Activated T-cell treated with anti-CD3 and anti-CD28 coated beads, Interleukin-2, amount 50 U/mL, for 72 hours (primary cell): ENCODE measurements around the gene OPA1. TPM values are rescaled to one million over a fixed set of nuclear protein-coding genes. Genes with fewer than 3 reads are reported as not detected.

Experiments used
- ATAC-seq, 2 donors: fragments of 150-1000 bp; cut with Tn5 transposase; replicated peaks in 1 of 2; 2 replicates each; pipeline ENCODE4 v1.10.0; 2021; ENCODE audit warnings: moderate library complexity in 2 of 2, mild to moderate bottlenecking in 1 of 2
- DNase-seq, 2 donors: peaks; one replicate each; pipeline ENCODE4 v3.0.0; 2021 to 2022; ENCODE audit warnings: mixed read lengths in 1 of 2
- H3K27ac Mint-ChIP-seq: one replicate; pipeline ENCODE4 v1.8.0; 2022; ENCODE audit warnings: mild to moderate bottlenecking, moderate library complexity, mixed read lengths
- H3K27me3 Mint-ChIP-seq: one replicate; pipeline ENCODE4 v1.8.0; 2022; ENCODE audit warnings: low read depth, mixed read lengths
- H3K36me3 Mint-ChIP-seq, 2 donors: one replicate each; pipeline ENCODE4 v1.8.0; 2022; ENCODE audit warnings: mixed read lengths in 2 of 2, mild to moderate bottlenecking in 1 of 2; ENCODE audit not compliant: insufficient read depth in 2 of 2
- H3K4me1 Mint-ChIP-seq: one replicate; pipeline ENCODE4 v1.8.0; 2022; ENCODE audit warnings: low read depth, mixed read lengths
- H3K4me3 Mint-ChIP-seq, 2 donors: one replicate each; pipeline ENCODE4 v1.8.0; 2022; ENCODE audit warnings: mild to moderate bottlenecking in 2 of 2, mixed read lengths in 2 of 2, moderate library complexity in 2 of 2
- H3K9me3 Mint-ChIP-seq, 2 donors: one replicate each; pipeline ENCODE4 v1.8.0; 2022; ENCODE audit warnings: mixed read lengths in 2 of 2
- total RNA-seq, 2 donors: library from RNA; stranded (reverse); gene quantifications; one replicate each; pipeline ENCODE4 v1.2.3, GENCODE V29; 2022

Gene OPA1
- total RNA-seq, 2 donors from 2014 or later: 67.5 to 76.6 TPM

DNA sequence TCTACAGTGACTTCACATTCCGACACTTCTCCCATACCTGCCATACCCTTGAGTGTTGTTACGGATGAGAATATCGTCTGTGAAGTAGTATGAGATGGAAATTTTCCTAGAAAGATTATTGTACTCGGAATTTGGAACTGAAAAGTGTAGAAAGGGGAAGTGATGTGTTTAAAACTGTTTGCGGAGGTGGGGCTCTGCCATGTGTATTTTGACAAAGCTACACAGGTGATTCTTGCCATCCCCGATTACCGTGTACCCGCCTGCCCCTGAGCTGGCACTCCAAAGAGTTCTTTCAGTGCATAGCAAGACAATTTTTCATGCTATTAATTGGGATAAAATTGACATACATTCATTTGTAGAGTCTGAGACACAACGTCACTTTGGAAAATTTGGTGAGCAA is 81.7 kb downstream of the OPA1 start:
- Mint-ChIP-seq H3K36me3 (peaks cover 0 to 22% of the 10 kb centered on the region in 2 donors), H3K4me1 (peaks cover 12% of the 10 kb centered on the region)
- ATAC-seq: no peak

DNA sequence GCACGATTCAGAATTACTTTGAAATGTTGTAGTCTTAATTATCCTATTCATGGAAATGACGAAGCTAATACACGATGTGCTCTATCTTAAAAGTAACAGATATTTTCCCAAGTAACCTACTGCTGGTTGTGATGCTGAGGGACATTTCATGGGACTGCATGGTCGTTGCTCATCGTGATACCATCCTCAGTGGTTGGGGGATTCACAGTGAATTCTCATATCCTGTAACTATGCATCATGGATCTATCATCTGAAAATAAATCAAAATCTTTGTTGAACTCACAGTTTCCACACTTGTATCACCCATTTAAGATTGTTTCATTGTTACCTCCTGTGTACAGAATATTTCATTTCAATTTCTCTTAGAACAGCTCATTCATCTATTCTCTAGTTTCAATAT is 84.7 kb downstream of the OPA1 start:
- Mint-ChIP-seq H3K4me1 (peaks cover 12% of the 10 kb centered on the region), H3K27me3 (no peaks in the 10 kb centered on the region), H3K27ac (peak overlapping the region; percentile 52), H3K9me3 (no peaks in the 10 kb centered on the region), H3K4me3 (peak overlapping the region in 1 of 2 donors; percentile 33), H3K36me3 (peaks cover 3 to 14% of the 10 kb centered on the region in 2 donors)
- ATAC-seq (peak; percentile 86 to 94), DNase-seq (peak; percentile 6 to 22)

More for the DNA sequence above, 81.7 kb downstream of the OPA1 start:
- DNase-seq: no peak
- Mint-ChIP-seq H3K4me3 (no peak overlapping the region), H3K9me3 (no peaks in the 10 kb centered on the region), H3K27me3 (no peaks in the 10 kb centered on the region), H3K27ac (no peak overlapping the region)

DNA sequence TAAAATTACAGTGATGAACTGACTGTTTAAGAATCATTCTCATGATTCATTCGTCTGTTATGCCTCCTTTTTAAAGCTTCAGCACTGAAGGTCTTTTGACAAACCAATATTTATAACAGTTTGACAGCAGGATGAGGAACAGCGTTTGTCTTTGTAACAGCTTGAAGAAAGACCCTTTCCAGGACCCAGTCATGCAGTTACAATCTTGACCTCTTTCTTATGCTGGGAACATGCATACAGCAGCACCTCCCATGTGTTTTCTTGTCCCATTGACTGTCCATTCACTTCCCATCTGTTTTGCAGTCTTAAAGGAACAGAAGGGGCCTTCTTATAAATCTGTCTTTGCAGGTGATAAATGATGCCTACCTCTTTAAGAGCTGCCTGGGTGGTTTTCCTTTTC is 87.2 kb downstream of the OPA1 start:
- ATAC-seq (no peak), DNase-seq (no peak)
- no peaks in the 10 kb centered on the region for H3K9me3 Mint-ChIP-seq
- peaks cover 12% of the 10 kb centered on the region for H3K4me1 Mint-ChIP-seq
- peaks cover 3 to 12% of the 10 kb centered on the region in 2 donors for H3K36me3 Mint-ChIP-seq
- no peak overlapping the region for H3K27ac Mint-ChIP-seq
- no peak overlapping the region for H3K4me3 Mint-ChIP-seq
- H3K27me3 Mint-ChIP-seq: no peaks in the 10 kb centered on the region

DNA sequence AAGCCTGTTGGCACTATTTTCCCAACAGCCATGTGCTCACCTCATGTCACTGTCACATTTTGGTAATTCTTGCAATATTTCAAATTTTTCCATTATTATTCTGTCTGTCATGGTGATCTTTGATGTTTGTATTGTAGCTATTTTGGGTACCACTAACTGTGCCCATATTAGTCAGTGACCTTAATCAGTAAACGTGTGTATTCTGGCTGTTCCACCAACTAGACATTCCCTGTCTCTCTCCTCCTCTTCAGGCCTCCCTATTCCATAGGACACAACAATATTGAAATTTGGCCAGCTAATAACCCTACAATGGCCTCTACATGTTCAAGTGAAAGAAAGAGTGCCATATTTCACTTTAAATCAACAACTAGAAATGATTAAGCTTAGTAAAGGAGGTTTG is 88.6 kb downstream of the OPA1 start:
- H3K27me3 Mint-ChIP-seq: no peaks in the 10 kb centered on the region
- no peak overlapping the region for H3K4me3 Mint-ChIP-seq
- no peak overlapping the region for H3K27ac Mint-ChIP-seq
- no peak for DNase-seq
- peaks cover 3 to 6% of the 10 kb centered on the region in 2 donors for H3K36me3 Mint-ChIP-seq
- H3K4me1 Mint-ChIP-seq: peaks cover 12% of the 10 kb centered on the region
- ATAC-seq: no peak
- H3K9me3 Mint-ChIP-seq: no peaks in the 10 kb centered on the region

DNA sequence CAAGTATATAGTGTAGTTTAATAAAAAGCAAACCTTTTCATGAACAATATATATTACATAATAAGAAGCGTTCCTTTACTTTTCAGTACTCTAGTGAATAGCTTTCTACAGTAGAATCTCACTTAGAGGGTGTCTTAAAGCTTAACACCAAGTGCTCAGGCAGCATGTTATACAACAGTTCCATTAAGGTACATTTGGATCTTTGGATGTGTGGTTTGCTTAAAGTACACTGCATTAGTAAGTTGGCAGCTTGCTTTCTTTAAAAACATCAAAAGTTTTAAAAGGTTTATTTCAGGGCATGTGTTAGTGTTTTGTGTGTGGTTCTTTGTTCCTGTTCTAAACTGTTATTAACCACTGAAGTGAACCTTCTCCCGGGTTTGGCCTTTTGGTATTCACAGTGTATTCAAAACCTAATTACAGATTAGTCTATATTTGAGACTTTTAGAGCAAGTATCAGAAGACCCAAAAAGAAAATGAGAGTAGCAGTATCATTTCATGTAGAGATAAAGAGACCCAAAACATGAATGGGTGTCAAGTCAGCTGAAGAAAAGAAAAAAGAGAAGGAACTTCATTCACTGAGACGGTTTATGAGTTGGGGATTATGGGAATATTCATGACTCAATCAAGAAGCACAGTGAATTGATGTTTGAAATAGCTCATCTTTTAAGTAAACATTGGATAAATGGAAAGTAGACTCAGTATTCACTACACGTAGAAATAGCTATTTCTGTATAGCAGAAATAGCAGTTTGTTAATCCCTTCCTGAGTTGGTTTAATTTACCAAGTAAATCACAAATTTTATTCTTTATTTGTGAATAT is 93.9 kb downstream of the OPA1 start:
- DNase-seq: no peak
- Mint-ChIP-seq H3K27me3 (no peaks in the 10 kb centered on the region), H3K9me3 (no peaks in the 10 kb centered on the region), H3K4me3 (no peak overlapping the region), H3K27ac (peak overlapping the region; percentile 29), H3K4me1 (no peaks in the 10 kb centered on the region), H3K36me3 (peaks cover 2 to 8% of the 10 kb centered on the region in 2 donors)
- ATAC-seq: no peak

DNA sequence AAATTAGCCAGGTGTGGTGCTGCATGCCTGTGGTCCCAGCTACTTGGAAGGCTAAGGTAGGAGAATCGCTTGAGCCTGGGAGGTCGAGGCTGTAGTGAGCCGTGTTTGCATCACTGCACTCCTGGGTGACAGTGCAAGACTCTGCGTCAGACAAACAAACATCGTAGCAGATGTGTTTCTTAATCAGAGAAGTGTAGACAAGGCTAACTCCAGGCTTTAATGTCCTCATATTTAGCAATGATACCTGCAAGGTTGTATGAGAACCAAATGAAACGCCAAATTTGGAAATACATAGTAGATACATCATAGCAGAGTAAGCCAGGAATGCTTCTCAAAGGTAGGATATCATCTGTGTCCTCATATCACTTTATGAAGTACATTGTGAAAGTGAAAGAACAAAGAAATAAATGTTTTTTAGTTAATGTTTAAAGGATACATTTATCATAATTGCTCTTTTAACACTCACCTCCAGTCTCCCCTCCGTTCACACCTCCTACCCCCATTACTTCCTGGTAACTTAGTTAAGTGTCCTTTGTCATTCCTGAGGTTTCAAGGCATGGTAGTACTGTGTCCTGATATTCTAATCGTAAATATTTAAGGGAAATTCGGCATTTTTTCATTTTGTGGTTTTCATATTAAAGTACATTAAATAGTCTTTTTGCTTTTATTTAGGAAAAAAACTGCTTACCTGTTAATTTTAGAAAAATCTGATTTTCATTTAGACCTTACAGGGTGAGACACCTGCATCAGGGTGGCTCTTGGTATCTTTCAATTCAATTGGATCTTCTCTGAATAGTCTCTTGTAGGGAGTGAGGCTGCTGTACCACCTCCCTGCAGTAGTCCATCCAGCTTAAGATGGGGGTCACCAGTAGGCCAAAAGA is 96.1 kb downstream of the OPA1 start:
- ATAC-seq (no peak), DNase-seq (no peak)
- H3K36me3 Mint-ChIP-seq: peaks cover 2 to 5% of the 10 kb centered on the region in 2 donors
- H3K9me3 Mint-ChIP-seq: no peaks in the 10 kb centered on the region
- no peaks in the 10 kb centered on the region for H3K27me3 Mint-ChIP-seq
- no peaks in the 10 kb centered on the region for H3K4me1 Mint-ChIP-seq
- H3K4me3 Mint-ChIP-seq: no peak overlapping the region
- H3K27ac Mint-ChIP-seq: no peak overlapping the region

DNA sequence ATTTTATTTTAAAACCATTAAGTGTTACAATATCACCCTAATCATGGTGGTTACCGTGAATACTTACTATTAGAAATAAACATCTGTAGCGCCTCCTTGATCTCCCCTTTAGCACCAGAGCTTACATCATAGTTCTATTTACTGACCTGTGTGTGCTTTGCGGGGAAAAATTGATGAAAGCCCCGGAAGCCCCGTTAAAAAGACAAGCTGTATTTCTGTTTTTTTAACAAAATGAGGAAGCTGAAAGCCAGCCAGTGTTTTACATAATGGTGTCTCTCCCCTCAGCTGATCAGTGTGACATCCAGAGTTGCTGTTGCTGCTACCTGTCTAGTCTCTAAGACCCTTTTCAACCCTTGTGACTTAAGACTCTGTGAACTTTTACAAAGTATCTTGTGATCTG is 100.8 kb downstream of the OPA1 start:
- H3K36me3 Mint-ChIP-seq: peaks cover 0 to 15% of the 10 kb centered on the region in 2 donors
- H3K27me3 Mint-ChIP-seq: no peaks in the 10 kb centered on the region
- ATAC-seq: no peak

DNA sequence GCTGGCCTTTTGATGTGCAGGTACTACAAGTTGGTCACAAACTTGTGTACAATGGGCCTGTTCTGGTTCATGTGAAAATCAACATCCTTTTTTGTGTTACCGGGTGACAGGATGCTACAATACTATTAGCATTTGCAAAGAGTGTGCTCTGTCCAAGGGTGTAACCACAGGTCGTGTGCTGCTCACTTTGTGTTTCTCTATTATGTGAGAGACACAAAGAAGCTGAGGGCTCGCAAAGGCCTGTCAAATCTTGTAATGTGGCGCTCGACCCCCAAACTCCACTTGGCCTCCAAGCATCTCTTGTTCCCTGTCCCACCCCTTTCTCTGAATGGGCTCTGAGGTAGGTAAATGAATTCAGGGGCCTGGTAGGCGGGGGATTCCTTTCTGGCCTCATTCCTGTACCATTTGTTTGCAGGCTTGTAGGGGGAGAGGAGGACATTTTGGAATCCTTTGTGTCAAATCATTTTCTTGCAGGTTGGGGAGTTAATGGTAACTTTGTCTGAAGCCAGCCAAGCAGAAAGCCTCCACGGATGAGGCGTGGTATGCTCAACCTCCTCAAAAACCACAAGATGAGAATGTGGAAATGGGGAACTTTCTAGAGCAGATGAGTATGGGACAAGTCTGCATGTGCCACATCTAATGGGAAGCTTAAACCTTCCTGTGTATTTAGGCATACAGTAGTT is 109.1 kb downstream of the OPA1 start:
- DNase-seq: no peak
- no peak for ATAC-seq
- Mint-ChIP-seq H3K9me3 (no peaks in the 10 kb centered on the region), H3K4me3 (no peak overlapping the region), H3K27me3 (no peaks in the 10 kb centered on the region), H3K36me3 (no peaks in the 10 kb centered on the region), H3K4me1 (no peaks in the 10 kb centered on the region), H3K27ac (no peak overlapping the region)

More for the DNA sequence above, 100.8 kb downstream of the OPA1 start:
- Mint-ChIP-seq H3K4me3 (no peak overlapping the region), H3K4me1 (no peaks in the 10 kb centered on the region), H3K27ac (no peak overlapping the region), H3K9me3 (no peaks in the 10 kb centered on the region)
- no peak for DNase-seq

DNA sequence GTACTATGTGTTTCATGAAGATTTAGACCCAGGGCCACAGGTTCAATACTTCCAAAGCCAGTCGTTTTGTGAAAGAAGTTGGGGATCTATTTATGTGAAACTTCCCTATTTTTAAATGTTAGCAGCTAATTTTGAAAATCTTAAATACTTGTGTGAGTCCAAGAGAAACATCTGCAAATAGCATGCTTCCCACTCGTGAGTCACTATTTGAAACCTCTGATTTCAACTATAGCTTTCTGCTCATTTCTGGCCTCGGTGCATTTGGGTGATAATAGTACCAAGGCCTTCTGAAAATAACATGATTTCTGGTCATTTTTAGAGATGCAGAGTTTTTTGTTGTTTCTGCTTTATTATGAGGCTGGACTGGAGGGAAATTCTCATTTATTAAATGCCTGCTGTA is 110.0 kb downstream of the OPA1 start:
- no peaks in the 10 kb centered on the region for H3K4me1 Mint-ChIP-seq
- DNase-seq (no peak), ATAC-seq (no peak)
- H3K4me3 Mint-ChIP-seq: no peak overlapping the region
- H3K9me3 Mint-ChIP-seq: no peaks in the 10 kb centered on the region
- no peaks in the 10 kb centered on the region for H3K27me3 Mint-ChIP-seq
- no peaks in the 10 kb centered on the region for H3K36me3 Mint-ChIP-seq
- H3K27ac Mint-ChIP-seq: no peak overlapping the region

DNA sequence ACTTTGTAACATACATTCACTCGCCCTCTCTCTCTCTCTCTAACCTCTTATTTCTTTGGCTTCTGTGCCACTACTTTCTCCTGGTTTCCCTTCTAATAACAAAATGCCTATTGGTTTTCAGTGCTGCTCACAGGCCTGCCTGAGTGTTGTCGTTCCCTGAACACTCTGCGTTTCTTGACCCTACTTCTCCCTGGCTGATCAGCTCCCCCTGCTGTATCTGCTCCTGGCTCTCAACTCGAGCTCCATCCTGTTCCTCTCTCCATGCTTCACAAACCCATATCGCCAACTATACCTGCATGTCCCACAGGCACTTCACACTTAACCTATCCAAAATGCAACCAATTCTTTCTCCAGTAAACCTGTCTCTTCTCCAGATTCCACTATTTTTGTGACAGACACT is 111.4 kb downstream of the OPA1 start:
- DNase-seq (no peak), ATAC-seq (no peak)
- Mint-ChIP-seq H3K4me3 (no peak overlapping the region), H3K27ac (no peak overlapping the region), H3K27me3 (no peaks in the 10 kb centered on the region), H3K9me3 (no peaks in the 10 kb centered on the region), H3K4me1 (no peaks in the 10 kb centered on the region), H3K36me3 (no peaks in the 10 kb centered on the region)

DNA sequence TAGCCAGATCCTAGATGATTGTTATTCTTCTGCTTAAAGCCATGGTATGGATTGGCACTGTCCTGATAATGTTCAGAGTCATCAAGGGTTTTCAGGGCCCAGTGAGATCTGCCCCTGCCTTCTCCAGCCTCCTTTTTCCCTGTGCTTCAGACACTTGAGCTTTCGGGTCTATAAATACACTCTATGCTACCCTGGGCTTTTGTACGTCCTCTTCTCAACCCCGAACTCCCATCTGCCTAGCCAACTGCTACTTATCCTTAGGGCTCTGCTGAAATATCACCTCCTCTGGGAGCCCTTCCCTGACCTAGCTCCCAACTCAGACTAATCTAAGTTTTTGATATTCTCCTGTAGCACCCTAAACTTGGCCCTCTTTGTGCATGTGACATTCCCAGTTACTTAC is 115.3 kb downstream of the OPA1 start:
- Mint-ChIP-seq H3K27me3 (no peaks in the 10 kb centered on the region), H3K36me3 (no peaks in the 10 kb centered on the region), H3K9me3 (no peaks in the 10 kb centered on the region), H3K27ac (no peak overlapping the region), H3K4me3 (no peak overlapping the region), H3K4me1 (no peaks in the 10 kb centered on the region)
- ATAC-seq (no peak), DNase-seq (no peak)

DNA sequence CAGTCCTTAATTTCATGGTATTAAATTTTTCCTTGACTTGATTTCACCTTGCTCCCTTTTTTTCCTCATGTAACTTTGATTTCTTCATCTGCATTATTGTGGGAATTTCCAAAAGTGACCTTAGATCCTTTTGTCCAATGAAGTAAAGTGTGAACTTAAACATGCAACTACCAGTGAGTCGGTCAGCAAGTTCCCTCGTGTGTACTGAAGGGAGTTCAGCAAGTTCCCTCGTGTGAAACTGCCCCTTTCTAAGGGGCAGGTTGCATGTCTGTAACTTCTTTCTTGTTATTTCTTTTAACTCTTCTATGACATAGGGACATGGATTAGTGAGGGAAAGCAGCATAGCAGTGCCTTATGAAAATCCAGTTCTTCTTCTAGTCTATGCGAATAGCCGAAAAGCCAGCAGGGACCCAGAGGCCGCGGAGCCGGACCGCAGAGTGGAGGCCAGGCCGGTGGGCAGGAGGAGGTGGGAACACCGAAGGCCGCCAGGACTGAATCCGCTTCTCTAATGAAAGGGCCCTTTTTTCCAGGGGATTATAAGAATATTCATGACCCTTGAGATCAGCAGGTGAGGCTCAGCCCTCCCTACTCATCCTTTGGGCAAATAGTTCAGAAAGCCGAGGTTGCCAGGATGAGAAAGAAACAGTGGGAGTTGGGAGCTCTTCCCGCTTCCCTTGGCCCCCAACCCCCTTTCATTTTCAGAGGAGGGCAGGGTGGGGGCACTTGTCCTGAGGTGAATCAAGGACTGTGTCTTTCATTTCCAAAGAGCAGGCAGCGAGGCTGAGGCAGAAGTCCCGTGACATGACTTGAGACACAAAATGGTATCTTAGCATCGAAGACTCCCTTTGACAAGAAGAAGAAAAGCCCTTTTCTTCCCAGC is 117.5 kb downstream of the OPA1 start:
- no peak for ATAC-seq
- Mint-ChIP-seq H3K4me1 (no peaks in the 10 kb centered on the region), H3K27me3 (no peaks in the 10 kb centered on the region), H3K9me3 (peaks cover 2 to 8% of the 10 kb centered on the region in 2 donors), H3K36me3 (peaks cover 6 to 10% of the 10 kb centered on the region in 2 donors), H3K27ac (no peak overlapping the region), H3K4me3 (no peak overlapping the region)
- no peak for DNase-seq
